Measurements from ENCODE around the gene SLC16A10. TPM values are rescaled to one million over a fixed set of nuclear protein-coding genes. Genes with fewer than 3 reads are reported as not detected.
"Not testable (repeated sequence)": the region's sequence is repeated elsewhere in the genome, so short reads cannot be mapped to it uniquely, and the experiment has no call there.

The SLC16A10 gene
- total RNA-seq, 1 donor from 2014 or later = not detected

GRCh38 chr6:111177131-111177530 lies 89.8 kb downstream of the SLC16A10 start:
- no peak for DNase-seq (ENCODE audit: extremely low read depth, low read depth, low spot score)

- DNase-seq (ENCODE audit: extremely low read depth, low read depth, low spot score) = no peak
These were observed 96.6 kb downstream of the SLC16A10 start for GRCh38 chr6:111183702-111184517.

GRCh38 chr6:111184827-111185532 lies 97.7 kb downstream of the SLC16A10 start:
- no peak for DNase-seq (ENCODE audit: extremely low read depth, low read depth, low spot score)

GRCh38 chr6:111185954-111186353 lies 98.7 kb downstream of the SLC16A10 start:
- no peak for DNase-seq (ENCODE audit: extremely low read depth, low read depth, low spot score)

- no peak for DNase-seq (ENCODE audit: extremely low read depth, low read depth, low spot score)
These were observed 100.6 kb downstream of the SLC16A10 start for GRCh38 chr6:111187874-111188273.

- DNase-seq (ENCODE audit: extremely low read depth, low read depth, low spot score) = not testable (repeated sequence)
These were observed 102.4 kb downstream of the SLC16A10 start for GRCh38 chr6:111189666-111190210.

GRCh38 chr6:111190637-111191036 lies 103.3 kb downstream of the SLC16A10 start:
- no peak for DNase-seq (ENCODE audit: extremely low read depth, low read depth, low spot score)

GRCh38 chr6:111191136-111191535 lies 103.8 kb downstream of the SLC16A10 start:
- not testable (repeated sequence) for DNase-seq (ENCODE audit: extremely low read depth, low read depth, low spot score)

GRCh38 chr6:111192911-111193555 lies 105.7 kb downstream of the SLC16A10 start:
- DNase-seq (ENCODE audit: extremely low read depth, low read depth, low spot score) = no peak

- DNase-seq (ENCODE audit: extremely low read depth, low read depth, low spot score) = no peak
These were observed 108.4 kb downstream of the SLC16A10 start for GRCh38 chr6:111195656-111196055.

- DNase-seq (ENCODE audit: extremely low read depth, low read depth, low spot score) = no peak
These were observed 111.5 kb downstream of the SLC16A10 start for GRCh38 chr6:111198841-111199240.

GRCh38 chr6:111199935-111200334 lies 112.6 kb downstream of the SLC16A10 start:
- DNase-seq (ENCODE audit: extremely low read depth, low read depth, low spot score) = no peak

GRCh38 chr6:111200350-111201243 lies 113.3 kb downstream of the SLC16A10 start:
- DNase-seq (ENCODE audit: extremely low read depth, low read depth, low spot score) = no peak

- DNase-seq (ENCODE audit: extremely low read depth, low read depth, low spot score) = no peak
These were observed 113.9 kb downstream of the SLC16A10 start for GRCh38 chr6:111201244-111201554.

GRCh38 chr6:111201764-111202163 lies 114.5 kb downstream of the SLC16A10 start:
- DNase-seq (ENCODE audit: extremely low read depth, low read depth, low spot score) = no peak

- not testable (repeated sequence) for DNase-seq (ENCODE audit: extremely low read depth, low read depth, low spot score)
These were observed 116.2 kb downstream of the SLC16A10 start for GRCh38 chr6:111203539-111203938.

- DNase-seq (ENCODE audit: extremely low read depth, low read depth, low spot score) = no peak
These were observed 117.0 kb downstream of the SLC16A10 start for GRCh38 chr6:111204305-111204704.

GRCh38 chr6:111204881-111205280 lies 117.6 kb downstream of the SLC16A10 start:
- DNase-seq (ENCODE audit: extremely low read depth, low read depth, low spot score) = no peak

- DNase-seq (ENCODE audit: extremely low read depth, low read depth, low spot score) = no peak
These were observed 118.2 kb downstream of the SLC16A10 start for GRCh38 chr6:111205502-111205901.

- no peak for DNase-seq (ENCODE audit: extremely low read depth, low read depth, low spot score)
These were observed 120.0 kb downstream of the SLC16A10 start for GRCh38 chr6:111207141-111207858.
